Middle frontal gyrus (tissue), 1 donor: ENCODE results near the gene PSAP.

Experiments used
- DNase-seq: peaks from one replicate; pipeline ENCODE4 v3.0.0-alpha.2; 2015; ENCODE audit warnings: low spot score; ENCODE audit errors: extremely low spot score

Gene PSAP

DNA sequence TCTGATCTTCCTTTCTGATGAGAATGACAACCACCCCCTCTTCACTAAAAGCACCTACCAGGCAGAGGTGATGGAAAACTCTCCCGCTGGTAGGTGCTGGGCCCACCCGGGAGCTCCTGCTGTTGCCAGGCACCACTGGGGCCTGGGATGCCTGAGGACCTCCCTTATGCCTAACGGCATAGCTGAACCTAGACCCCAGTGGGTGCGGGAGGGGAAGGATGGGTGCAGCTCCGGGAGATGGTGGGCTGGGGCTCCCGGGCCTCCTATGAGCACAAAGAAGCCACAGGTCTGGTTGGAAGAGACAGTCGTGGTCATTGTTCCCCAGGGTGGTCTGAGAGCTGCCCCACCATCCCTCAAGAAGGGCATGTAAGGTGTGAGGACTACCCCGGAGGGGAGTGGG is 62.1 kb downstream of the PSAP start:
- no peak for DNase-seq

- DNase-seq: no peak
Observed at GRCh38 chr10:71784679-71785272, 66.3 kb downstream of the PSAP start.

DNA sequence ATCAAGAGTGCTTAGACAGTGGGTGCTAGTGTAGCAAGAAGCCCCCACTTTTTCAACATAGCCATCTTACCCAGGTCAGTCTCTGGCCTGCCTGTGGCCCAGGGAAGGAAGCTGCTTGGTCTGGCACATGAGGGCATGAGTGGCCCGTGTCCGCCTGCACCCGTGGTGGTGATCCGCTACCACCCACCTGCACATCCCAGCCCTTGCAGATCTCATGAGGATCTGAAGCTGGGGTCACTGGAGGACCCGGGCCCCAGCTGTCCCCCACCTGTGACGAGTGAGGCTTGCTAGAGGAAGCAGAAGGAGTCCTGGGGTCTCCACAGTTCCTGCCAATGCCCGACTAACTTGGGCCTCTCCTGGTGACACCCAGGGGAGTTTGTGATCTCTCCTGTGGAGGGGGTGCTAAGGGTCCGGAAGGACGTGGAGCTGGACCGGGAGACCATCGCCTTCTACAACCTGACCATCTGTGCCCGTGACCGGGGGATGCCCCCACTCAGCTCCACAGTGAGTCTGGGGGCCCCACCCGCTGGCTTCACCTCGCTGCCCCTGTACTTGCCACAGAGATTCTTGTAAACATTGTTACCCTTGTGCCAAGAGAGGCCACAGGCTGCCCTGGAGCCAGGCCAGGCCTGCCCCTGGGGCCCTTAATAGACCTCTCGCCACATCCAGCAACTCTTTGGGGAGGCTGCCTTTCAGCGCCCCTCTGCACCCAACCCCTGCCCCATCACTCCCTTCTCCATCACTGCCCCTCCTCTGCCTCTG is 67.0 kb downstream of the PSAP start:
- no peak for DNase-seq

DNA sequence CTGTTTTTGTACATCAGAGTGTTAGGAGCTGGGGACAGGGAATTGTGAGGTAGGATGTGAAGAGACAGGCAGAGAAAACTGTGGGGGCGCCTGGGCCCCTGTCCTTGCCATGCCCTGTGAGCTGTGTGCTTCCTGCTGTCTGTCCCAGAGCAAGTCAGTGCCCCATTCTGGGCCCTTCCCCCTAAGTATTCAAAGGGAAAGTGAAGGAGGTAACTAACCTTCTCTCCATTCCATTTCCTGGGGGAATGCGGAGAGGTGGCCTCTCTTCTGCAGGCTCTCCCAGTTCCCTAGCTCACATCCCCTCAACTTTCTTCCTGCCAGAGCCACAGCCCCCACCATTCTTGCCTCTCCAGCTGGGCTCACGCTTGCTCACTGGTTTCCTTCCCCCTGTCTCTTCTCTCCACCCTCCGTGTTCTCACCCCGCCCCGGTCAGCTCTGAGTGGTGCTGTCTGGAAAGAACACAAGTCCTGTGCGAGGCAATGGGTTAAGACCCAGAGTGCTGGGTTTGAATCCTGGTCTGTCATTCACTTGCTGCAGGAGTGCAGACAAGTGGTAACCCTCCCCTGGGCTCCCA is 68.0 kb downstream of the PSAP start:
- DNase-seq: no peak

DNA sequence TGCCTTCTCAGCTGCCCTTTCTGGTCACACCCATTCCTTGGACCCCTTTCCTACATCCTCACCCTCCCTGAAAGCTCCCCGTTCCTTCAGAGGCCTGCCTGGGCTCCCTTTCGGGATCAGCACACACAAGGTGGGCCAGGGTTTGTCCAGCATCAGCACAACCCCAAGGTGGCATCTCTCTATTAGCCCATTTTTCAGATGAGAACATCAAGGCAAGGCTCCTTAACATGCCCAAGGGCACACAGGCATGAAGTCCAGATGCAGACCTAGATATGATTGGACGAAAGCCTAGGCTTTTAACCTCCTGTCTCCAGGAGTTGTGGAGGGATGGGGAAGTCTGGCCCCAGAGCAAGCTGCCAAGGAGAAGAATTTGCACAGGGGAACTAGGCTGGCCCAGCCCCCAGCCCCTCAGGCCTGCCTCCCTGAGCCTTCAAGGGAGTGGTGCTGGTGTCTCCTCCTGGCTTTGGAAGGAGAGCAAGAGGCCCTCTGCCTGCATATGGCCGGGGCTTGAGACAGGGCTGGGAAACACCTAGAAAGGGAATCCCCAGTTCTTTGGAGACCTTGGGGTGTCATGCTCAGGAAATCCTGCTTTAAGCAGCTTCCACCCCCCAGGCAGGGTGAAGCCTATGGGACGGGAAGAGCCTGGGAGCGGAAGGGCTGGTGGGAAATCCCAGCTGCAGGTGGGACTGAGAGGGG is 68.7 kb downstream of the PSAP start:
- no peak for DNase-seq

DNA sequence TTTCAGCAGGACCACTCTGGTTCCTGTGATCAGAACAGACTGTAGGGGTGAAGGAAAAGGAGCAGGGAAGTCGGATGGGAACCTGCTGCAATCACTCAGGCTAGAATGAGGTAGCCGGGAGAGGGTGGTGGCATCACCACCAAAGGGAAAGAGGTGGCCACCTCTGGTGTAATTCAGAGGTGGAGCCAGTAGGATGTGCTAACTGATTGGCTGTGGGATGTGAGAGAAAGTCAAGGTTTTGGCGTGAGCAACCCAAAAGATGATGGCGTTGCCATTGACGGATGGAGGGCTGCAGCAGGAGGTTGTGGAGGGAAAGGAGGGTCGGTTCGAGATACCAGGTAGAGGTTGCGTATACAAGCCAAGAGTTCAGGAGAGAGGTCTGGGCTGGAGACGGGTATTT is 70.3 kb downstream of the PSAP start:
- DNase-seq: no peak

GRCh38 chr10:71780156-71780555 is 70.9 kb downstream of the PSAP start:
- DNase-seq: no peak

DNA sequence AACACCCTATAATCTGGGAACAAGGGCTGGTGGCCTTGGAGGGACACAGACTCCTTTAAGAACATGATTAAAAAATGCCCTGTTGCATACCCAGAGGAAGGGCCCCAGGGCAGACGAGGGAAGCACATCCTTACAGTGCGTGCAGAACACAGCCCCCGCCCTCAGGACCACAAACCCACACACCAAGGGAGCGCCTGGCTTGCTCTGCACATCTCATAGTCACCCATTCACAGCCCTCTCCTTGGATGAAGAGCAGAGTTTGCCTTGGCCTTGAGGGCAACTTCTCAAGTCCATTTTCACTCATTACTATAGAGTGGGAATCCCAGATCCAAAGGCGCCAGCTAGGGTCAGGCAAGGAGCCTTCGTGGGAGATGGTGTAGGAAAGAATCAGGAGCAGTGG is 71.4 kb downstream of the PSAP start:
- DNase-seq: no peak

DNA sequence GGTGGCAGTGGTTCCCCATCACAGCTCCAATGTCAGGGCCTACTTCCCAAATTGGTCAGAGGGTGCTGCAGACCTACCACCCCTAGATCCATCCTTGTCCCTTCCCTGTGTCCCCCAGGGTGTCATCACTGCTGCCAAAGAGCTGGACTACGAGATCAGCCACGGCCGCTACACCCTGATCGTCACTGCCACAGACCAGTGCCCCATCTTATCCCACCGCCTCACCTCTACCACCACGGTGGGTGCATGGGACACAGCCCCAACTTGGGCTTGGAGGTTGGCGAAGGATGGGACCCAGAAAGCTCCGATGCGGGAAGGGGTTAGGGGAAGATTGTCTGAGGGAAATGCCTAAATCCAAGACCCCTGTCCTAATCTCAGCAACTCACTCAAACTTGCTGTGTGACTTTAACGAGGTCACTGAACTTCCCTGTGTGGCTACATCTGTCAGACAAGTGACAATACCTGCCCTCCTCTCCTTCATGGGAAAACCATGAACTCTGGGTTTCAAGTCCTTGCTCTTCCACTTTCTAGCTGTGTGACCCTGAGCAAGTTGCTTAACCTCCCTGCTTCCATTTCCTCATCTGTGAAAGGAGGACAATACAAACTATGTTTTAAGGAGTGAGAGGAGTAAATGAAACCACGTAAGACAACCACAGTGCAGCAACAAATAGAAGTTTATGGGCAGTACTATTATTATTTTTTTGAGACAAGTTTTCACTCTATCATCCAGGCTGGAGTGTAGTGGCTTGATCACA is 72.8 kb downstream of the PSAP start:
- no peak for DNase-seq

DNA sequence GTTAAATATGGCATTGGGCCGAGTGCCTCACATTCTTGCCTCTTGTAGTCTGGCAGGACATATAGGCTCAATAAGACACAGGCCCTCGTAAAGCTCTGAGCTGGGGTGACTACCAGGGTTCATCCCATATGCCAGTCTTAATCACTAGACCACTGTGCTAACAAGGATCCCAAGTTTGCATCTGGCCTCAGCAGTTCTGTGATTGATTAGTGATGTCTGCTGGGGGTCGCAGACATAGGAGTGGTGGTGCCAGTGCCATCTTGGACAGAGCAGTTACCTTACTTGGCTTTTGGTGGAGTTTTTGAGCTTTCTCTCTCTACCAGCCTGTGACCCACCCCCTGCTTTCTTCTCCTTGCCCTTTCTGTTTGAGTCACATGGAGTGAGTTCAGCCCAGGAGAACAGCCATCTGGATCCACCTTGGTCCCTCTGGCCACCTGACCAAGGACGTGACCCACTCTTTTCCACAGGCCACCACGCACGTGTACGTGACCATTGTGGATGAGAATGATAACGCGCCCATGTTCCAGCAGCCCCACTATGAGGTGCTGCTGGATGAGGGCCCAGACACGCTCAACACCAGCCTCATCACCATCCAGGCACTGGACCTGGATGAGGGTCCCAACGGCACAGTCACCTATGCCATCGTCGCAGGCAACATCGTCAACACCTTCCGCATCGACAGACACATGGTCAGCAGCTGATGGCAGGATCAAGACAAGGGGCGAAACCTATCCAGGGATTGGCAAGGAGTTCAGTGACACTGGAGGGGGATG is 73.7 kb downstream of the PSAP start:
- no peak for DNase-seq

GRCh38 chr10:71776481-71776925 is 74.5 kb downstream of the PSAP start:
- DNase-seq: no peak

GRCh38 chr10:71774916-71775702 is 75.9 kb downstream of the PSAP start:
- DNase-seq: no peak

DNA sequence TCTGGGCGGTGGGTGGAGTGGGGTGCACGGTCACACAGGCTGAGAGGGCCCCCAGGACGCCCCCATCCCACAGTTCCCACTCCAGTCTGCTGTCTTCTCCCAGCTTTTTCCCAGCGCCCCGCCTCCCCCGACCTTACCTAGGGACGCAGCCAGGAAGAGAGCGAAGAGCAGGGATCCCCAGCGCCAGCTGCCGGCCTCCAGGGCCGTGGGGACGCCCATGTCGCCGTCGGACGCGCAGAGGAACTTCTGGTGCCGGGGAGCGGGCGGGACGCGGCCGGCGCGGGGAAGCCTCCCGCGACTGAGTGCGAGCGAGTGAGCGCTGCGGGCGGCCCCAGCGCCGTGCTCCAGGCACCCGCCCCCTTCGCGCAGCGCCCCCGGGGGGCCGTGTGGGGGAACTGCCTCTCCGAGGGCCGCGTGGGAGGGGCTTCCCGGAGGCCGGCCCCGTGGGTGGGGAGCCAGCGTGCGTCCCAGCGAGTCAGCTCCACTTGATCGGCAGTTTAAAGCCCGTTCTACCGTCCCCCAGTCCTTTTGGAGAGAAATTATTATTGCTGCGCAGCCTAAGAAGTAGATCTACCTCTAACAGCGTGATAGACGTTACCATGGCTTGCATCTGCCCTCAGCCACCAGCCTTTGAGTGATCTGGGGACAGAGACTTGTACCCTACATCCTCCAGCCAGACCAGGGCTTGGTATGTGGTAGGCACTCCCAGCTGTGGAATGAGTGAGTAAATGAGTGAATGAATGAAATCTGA is 77.7 kb downstream of the PSAP start, which contains the start of gene VSIR:
Gene VSIR, minus strand, starts transcription at position 300 of the 751 bp plus-strand sequence. Its CDS starts 81 bp downstream, at position 219.
- DNase-seq: peak; percentile 33

DNA sequence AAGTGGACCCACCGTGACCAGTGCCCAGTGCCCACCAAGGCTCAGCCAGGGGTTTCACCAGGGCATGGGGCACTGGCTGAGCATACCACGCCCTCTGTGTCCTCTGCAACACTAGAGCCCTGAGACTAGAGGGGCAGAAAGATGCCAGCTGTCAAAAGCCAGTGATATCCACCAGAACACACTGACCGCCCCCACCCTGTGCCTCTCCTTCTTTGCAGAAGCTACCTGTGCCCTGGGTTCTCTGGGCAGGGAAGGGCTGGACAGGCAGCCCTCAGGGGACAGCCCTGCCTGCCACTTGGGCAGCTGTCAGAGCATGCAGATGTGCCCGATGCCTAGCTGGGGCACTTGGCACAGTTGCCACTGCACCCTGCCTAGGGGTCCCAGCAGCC is 78.2 kb downstream of the PSAP start:
- DNase-seq: no peak

DNA sequence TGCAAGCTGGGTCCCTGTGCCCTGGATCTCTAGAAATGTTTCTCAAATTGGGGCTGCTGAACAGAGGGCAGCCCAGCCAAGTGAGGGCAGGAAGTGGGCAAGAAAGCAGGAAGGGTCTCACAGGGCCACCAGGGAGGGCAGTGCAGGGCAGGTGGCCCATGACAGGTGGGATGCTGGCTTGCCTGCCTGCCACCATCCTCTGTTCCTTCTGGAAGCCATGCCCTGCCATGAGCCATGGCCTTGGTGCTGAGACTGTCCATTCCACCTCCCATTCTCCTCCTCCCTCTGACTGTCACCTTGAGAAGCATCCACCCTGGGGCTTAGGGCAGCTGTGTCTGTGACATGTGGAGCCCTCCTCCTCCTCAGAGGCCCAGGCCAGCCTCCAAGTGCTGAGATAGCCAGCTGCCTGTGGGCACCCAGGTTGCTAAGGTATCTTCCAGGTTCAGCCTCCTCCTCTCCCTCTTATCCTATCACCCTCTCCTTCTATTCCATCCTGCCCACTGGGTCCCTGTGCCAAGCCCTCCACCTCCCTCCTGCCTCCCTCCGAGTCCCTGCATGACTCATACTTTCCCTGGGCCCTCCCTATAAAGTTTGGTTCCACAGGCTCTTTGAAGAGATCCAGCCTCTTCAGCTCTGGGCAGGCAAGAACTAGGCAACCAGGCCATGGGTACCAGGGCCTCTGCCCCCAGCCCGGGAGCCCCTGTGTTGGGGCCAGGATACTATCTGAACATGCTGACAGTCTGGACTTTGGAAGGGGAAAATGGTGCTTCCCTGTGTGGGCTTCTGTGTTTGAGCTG is 79.0 kb downstream of the PSAP start:
- DNase-seq: no peak

- no peak for DNase-seq
Observed at GRCh38 chr10:71771204-71771603, 79.8 kb downstream of the PSAP start.

- DNase-seq: no peak
Observed at GRCh38 chr10:71770789-71771188, 80.3 kb downstream of the PSAP start.

DNA sequence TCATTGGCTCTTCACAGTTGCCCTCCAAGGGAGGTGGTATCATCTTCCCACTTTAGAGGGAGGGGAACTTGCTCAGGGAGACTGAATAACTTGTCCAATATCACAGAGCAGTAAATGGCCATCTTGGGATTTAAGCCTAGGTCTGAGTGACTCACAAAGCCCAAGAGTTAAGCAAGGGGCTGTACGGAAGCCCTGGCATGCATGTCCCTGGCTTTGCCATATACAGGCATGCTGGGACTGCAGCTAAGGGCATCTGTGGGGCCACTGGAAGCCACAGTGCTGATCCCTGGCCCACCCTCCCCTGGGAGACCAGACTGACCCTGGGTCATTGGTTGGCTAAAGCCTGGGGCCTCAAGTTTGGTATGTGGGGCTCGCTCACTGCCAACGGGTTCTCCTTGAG is 80.8 kb downstream of the PSAP start:
- DNase-seq: no peak
